OCI-LY7 (cell line): ENCODE measurements around the gene ANTXR1.

ENCODE experiments used
- CTCF ChIP-seq: fragments of 200-600 bp; sonication (generic); conservative IDR thresholded peaks from 2 replicates; pipeline ENCODE4 v1.5.1; 2014; ENCODE audit warnings: mild to moderate bottlenecking, antibody characterized with exemption, low read length, moderate library complexity, mixed read lengths
- EZH2phosphoT487 ChIP-seq: fragments of 200-600 bp; sonication (generic); IDR thresholded peaks from 2 replicates; pipeline ENCODE4 v1.6.1; 2018; ENCODE audit warnings: low read depth, borderline replicate concordance, mild to moderate bottlenecking, mixed run types, antibody characterized with exemption, low read length, moderate library complexity, mixed read lengths

- TF ChIP-seq CTCF (no peak), EZH2phosphoT487 (no peak)
Measured at GRCh38 chr2:69086466-69086865, 73.5 kb downstream of the ANTXR1 start.
